IMR-90 (cell line): ENCODE measurements around the gene APOC1. TPM values are rescaled to one million over a fixed set of nuclear protein-coding genes. Genes with fewer than 3 reads are reported as not detected.
A peak's percentile ranks its signal among the peaks of the same experiment; 100 is the strongest.

Experiments used
- ATAC-seq: fragments of 200-7000 bp; cut with Tn5 transposase; 2 replicates; pipeline ENCODE4 v1.9.1; 2020; ENCODE audit warnings: low read depth, mild to moderate bottlenecking, moderate library complexity
- BruUV-seq: library from RNA; stranded (reverse); fragments of 400-500 nt; replicated peaks from 2 replicates; lab custom pipeline; 2021; lab: Mats Ljungman, UMichigan
- CTCF ChIA-PET: fragments of 300-600 bp; formaldehyde crosslinking; extraction: SDS; loops from one replicate; lab custom pipeline; 2021; ENCODE audit warnings: antibody characterized with exemption; lab: Yijun Ruan, JAX
- POLR2A ChIA-PET: fragments of 300-600 bp; sonication (Branson Sonifier 250); formaldehyde crosslinking; loops from one replicate; lab custom pipeline; 2022; ENCODE audit warnings: antibody characterized with exemption; ENCODE audit not compliant: unreplicated experiment; lab: Charles Lee
- DNase-seq: peaks from one replicate; pipeline ENCODE4 v3.0.0; 2013
- H2AFZ ChIP-seq: replicated peaks from 2 replicates; pipeline ENCODE3; 2013; ENCODE audit warnings: low read length, mild to moderate bottlenecking; ENCODE audit not compliant: poor library complexity
- H2AK5ac ChIP-seq: 2 replicates; pipeline ENCODE4 v1.6.1; 2013; ENCODE audit warnings: low read depth, low read length, inconsistent platforms
- H2AK9ac ChIP-seq: replicated peaks from 2 replicates; pipeline ENCODE3; 2013; ENCODE audit warnings: mild to moderate bottlenecking, low read depth, low read length, moderate library complexity; ENCODE audit not compliant: poor library complexity
- H2BK120ac ChIP-seq: 2 replicates; pipeline ENCODE4 v1.6.1; 2013; ENCODE audit warnings: low read depth, low read length, inconsistent platforms
- H2BK15ac ChIP-seq: 3 replicates; pipeline ENCODE4 v1.6.1; 2013; ENCODE audit warnings: low read depth, low read length, inconsistent platforms
- H2BK20ac ChIP-seq: 2 replicates; pipeline ENCODE4 v1.6.1; 2013; ENCODE audit warnings: low read depth, mild to moderate bottlenecking, inconsistent platforms, low read length, moderate library complexity
- H2BK5ac ChIP-seq: 2 replicates; pipeline ENCODE4 v1.6.1; 2013; ENCODE audit warnings: mild to moderate bottlenecking, low read depth, low read length, inconsistent platforms; ENCODE audit not compliant: poor library complexity, severe bottlenecking
- H3K14ac ChIP-seq: replicated peaks from 2 replicates; pipeline ENCODE4 v1.6.1; 2013; ENCODE audit warnings: low read depth, low read length, inconsistent platforms
- H3K18ac ChIP-seq: 2 replicates; pipeline ENCODE4 v1.6.1; 2013; ENCODE audit warnings: low read depth, low read length, control low read depth
- H3K23ac ChIP-seq: 2 replicates; pipeline ENCODE4 v1.6.1; 2013; ENCODE audit warnings: low read depth, low read length, inconsistent platforms
- H3K27ac ChIP-seq: 2 replicates; pipeline ENCODE4 v1.5.1; 2013; ENCODE audit warnings: mild to moderate bottlenecking, control low read depth, low read length; ENCODE audit not compliant: insufficient read depth
- H3K27me3 ChIP-seq: 2 replicates; pipeline ENCODE4 v1.6.1; 2013; ENCODE audit warnings: low read length; ENCODE audit not compliant: control insufficient read depth, insufficient read depth
- H3K36me3 ChIP-seq: 2 replicates; pipeline ENCODE4 v1.6.1; 2013; ENCODE audit warnings: low read length, mixed read lengths; ENCODE audit not compliant: control insufficient read depth, insufficient read depth
- H3K4ac ChIP-seq: 2 replicates; pipeline ENCODE4 v1.6.1; 2013; ENCODE audit warnings: low read depth, low read length, inconsistent platforms
- H3K4me1 ChIP-seq: 2 replicates; pipeline ENCODE4 v1.6.1; 2013; ENCODE audit warnings: low read length, mixed read lengths; ENCODE audit not compliant: control insufficient read depth, insufficient read depth
- H3K4me2 ChIP-seq: 2 replicates; pipeline ENCODE4 v1.6.1; 2013; ENCODE audit warnings: low read depth, mild to moderate bottlenecking, control low read depth, low read length, moderate library complexity
- H3K4me3 ChIP-seq: 2 replicates; pipeline ENCODE4 v1.5.1; 2013; ENCODE audit warnings: low read depth, mild to moderate bottlenecking, control low read depth, low read length, moderate library complexity; ENCODE audit not compliant: insufficient read depth
- H3K56ac ChIP-seq: 2 replicates; pipeline ENCODE4 v1.6.1; 2013; ENCODE audit warnings: low read length, inconsistent platforms; ENCODE audit not compliant: insufficient read depth; ENCODE audit errors: extremely low read depth
- H3K79me1 ChIP-seq, 2 experiments: 2 replicates each; pipeline ENCODE4 v1.6.1; 2013; ENCODE audit warnings: low read length in 2 of 2, inconsistent platforms in 1 of 2, low read depth in 1 of 2
- H3K9ac ChIP-seq: 2 replicates; pipeline ENCODE4 v1.6.1; 2013; ENCODE audit warnings: low read depth, low read length, control low read depth
- H3K9me1 ChIP-seq: 2 replicates; pipeline ENCODE4 v1.6.1; 2013; ENCODE audit warnings: low read length, inconsistent platforms; ENCODE audit not compliant: insufficient read depth
- H3K9me3 ChIP-seq: 2 replicates; pipeline ENCODE4 v1.6.1; 2013; ENCODE audit warnings: low read length; ENCODE audit not compliant: control insufficient read depth, insufficient read depth
- H4K20me1 ChIP-seq: 2 replicates; pipeline ENCODE4 v1.6.1; 2013; ENCODE audit warnings: low read length, inconsistent platforms; ENCODE audit not compliant: insufficient read depth
- H4K5ac ChIP-seq: 2 replicates; pipeline ENCODE4 v1.6.1; 2013; ENCODE audit warnings: mild to moderate bottlenecking, low read depth, low read length, control low read depth
- H4K8ac ChIP-seq, 2 experiments: 2 replicates each; pipeline ENCODE4 v1.6.1; 2013; ENCODE audit warnings: low read depth in 2 of 2, low read length in 2 of 2, control low read depth in 1 of 2, inconsistent platforms in 1 of 2
- H4K91ac ChIP-seq: 2 replicates; pipeline ENCODE4 v1.6.1; 2013; ENCODE audit warnings: low read depth, low read length, inconsistent platforms; ENCODE audit not compliant: insufficient read depth
- BHLHE40 ChIP-seq: fragments of 150-350 bp; IDR thresholded peaks from 2 replicates; pipeline ENCODE4 v1.6.1; 2016; ENCODE audit warnings: mild to moderate bottlenecking, low read depth, low read length
- CEBPB ChIP-seq: IDR thresholded peaks from 2 replicates; pipeline ENCODE4 v1.6.1; 2012; ENCODE audit warnings: low read depth, low read length, improper control_type of control experiment
- CHD1 ChIP-seq: IDR thresholded peaks from 2 replicates; pipeline ENCODE4 v1.6.1; 2012; ENCODE audit warnings: low read depth, low read length, improper control_type of control experiment
- MAFK ChIP-seq: IDR thresholded peaks from 2 replicates; pipeline ENCODE4 v1.6.1; 2012; ENCODE audit warnings: low read depth, low read length, improper control_type of control experiment
- POLR2A ChIP-seq: IDR thresholded peaks from 2 replicates; pipeline ENCODE4 v1.6.1; 2012; ENCODE audit warnings: mild to moderate bottlenecking, low read depth, low read length
- SMC3 ChIP-seq: fragments of 150-350 bp; IDR thresholded peaks from 2 replicates; pipeline ENCODE4 v1.6.1; 2016; ENCODE audit warnings: low read depth, mild to moderate bottlenecking, antibody characterized with exemption, low read length, moderate library complexity
- WGBS, 2 experiments: methylation state at CpG; one replicate each; pipeline versions ENCODE4 v1.1.5 to v1.1.7; 2013; ENCODE audit warnings: missing lambda C conversion rate in 2 of 2; ENCODE audit not compliant: insufficient read length in 1 of 2; ENCODE audit errors: extremely low coverage in 2 of 2; 5-methylcytosine and 5-hydroxymethylcytosine counted together
- dilution Hi-C: fragments of 300-500 bp; cut with HindIII; formaldehyde crosslinking; loops from one replicate; pipeline ENCODE4 v1.14.3; 2018; ENCODE audit warnings: low sequenced_read_pairs; ENCODE audit not compliant: unreplicated experiment
- in situ Hi-C: fragments of 300-500 bp; cut with MboI; formaldehyde crosslinking; loops from 3 replicates; pipeline ENCODE4 v1.14.3; 2019; ENCODE audit warnings: low sequenced_read_pairs, inconsistent platforms, mixed read lengths
- intact Hi-C: fragments of 100-400 bp; cut with micrococcal nuclease; formaldehyde crosslinking; loops from 2 replicates; pipeline ENCODE4 v1.10.0; 2022
- polyA plus RNA-seq, 3 experiments: library from polyadenylated mRNA; depleted of rRNA; stranded (reverse); fragments of >200 nt; gene quantifications; 2 replicates each; pipeline ENCODE4 v1.2.3, GENCODE V29; 2012; ENCODE audit warnings: low replicate concordance in 1 of 3
- total RNA-seq: library from RNA; depleted of rRNA; stranded (reverse); fragments of >200 nt; gene quantifications from 2 replicates; pipeline ENCODE4 v1.2.3, GENCODE V29; 2012
- TF ChIP-seq, protein P1 (sequence below): fragments of 150-350 bp; IDR thresholded peaks from 2 replicates; pipeline ENCODE4 v1.6.1; 2017; ENCODE audit warnings: mild to moderate bottlenecking, antibody characterized with exemption, low read length, low read depth
- TF ChIP-seq, protein P2 (sequence below): conservative IDR thresholded peaks from 2 replicates; pipeline ENCODE4 v1.5.1; 2012; ENCODE audit warnings: mild to moderate bottlenecking, low read depth, low read length, improper control_type of control experiment

Gene APOC1
- total and polyA plus RNA-seq, 2 of the 4 experiments (the other 2 are of a cell fraction): 1.1 TPM; not detected in 1

DNA sequence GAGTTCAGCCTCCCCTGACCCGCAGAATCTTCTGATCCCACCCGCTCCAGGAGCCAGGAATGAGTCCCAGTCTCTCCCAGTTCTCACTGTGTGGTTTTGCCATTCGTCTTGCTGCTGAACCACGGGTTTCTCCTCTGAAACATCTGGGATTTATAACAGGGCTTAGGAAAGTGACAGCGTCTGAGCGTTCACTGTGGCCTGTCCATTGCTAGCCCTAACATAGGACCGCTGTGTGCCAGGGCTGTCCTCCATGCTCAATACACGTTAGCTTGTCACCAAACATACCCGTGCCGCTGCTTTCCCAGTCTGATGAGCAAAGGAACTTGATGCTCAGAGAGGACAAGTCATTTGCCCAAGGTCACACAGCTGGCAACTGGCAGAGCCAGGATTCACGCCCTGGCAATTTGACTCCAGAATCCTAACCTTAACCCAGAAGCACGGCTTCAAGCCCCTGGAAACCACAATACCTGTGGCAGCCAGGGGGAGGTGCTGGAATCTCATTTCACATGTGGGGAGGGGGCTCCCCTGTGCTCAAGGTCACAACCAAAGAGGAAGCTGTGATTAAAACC lies 9.9 kb upstream of the APOC1 start:
- H2AFZ ChIP-seq: no peak overlapping the region
- in situ Hi-C loops: no loop called here
- no peak for DNase-seq
- 71% methylated on average over 10 of the region's 12 CpGs; no CpG with 5 or more reads in 1 of the 2 experiments for WGBS, 2 experiments
- H4K20me1 ChIP-seq: peaks cover 4% of the 10 kb centered on the region; the same call in 1 of the 2 replicates
- H4K91ac ChIP-seq: no peak overlapping the region
- no peaks in the 10 kb centered on the region for H3K9me3 ChIP-seq
- no peak overlapping the region for H3K14ac ChIP-seq
- no peak overlapping the region for H3K27ac ChIP-seq
- no peak overlapping the region for H3K9ac ChIP-seq
- no peak for TF ChIP-seq CEBPB
- TF ChIP-seq, protein P1, sequence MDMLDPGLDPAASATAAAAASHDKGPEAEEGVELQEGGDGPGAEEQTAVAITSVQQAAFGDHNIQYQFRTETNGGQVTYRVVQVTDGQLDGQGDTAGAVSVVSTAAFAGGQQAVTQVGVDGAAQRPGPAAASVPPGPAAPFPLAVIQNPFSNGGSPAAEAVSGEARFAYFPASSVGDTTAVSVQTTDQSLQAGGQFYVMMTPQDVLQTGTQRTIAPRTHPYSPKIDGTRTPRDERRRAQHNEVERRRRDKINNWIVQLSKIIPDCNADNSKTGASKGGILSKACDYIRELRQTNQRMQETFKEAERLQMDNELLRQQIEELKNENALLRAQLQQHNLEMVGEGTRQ: no peak
- TF ChIP-seq, protein P2, sequence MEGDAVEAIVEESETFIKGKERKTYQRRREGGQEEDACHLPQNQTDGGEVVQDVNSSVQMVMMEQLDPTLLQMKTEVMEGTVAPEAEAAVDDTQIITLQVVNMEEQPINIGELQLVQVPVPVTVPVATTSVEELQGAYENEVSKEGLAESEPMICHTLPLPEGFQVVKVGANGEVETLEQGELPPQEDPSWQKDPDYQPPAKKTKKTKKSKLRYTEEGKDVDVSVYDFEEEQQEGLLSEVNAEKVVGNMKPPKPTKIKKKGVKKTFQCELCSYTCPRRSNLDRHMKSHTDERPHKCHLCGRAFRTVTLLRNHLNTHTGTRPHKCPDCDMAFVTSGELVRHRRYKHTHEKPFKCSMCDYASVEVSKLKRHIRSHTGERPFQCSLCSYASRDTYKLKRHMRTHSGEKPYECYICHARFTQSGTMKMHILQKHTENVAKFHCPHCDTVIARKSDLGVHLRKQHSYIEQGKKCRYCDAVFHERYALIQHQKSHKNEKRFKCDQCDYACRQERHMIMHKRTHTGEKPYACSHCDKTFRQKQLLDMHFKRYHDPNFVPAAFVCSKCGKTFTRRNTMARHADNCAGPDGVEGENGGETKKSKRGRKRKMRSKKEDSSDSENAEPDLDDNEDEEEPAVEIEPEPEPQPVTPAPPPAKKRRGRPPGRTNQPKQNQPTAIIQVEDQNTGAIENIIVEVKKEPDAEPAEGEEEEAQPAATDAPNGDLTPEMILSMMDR: no peak
- no peak for TF ChIP-seq POLR2A
- no peak for TF ChIP-seq CHD1
- no peak for TF ChIP-seq BHLHE40
- TF ChIP-seq SMC3: no peak
- TF ChIP-seq MAFK: no peak
- no peaks in the 10 kb centered on the region; a peak in 2 of 4 replicates for H3K79me1 ChIP-seq
- H3K56ac ChIP-seq: no peak overlapping the region
- no peak overlapping the region for H3K23ac ChIP-seq
- H3K18ac ChIP-seq: no peak overlapping the region
- H3K4ac ChIP-seq: no peak overlapping the region
- no TSS peak for BruUV-seq
- no peak overlapping the region for H2BK5ac ChIP-seq
- H3K27me3 ChIP-seq: peaks cover 8% of the 10 kb centered on the region
- no peak overlapping the region for H2AK9ac ChIP-seq
- H4K5ac ChIP-seq: no peak overlapping the region
- no peak overlapping the region for H3K4me2 ChIP-seq
- intact Hi-C loops: no loop called here
- 0 out of 2 replicates have a peak overlapping the region, but pooled peaks have one; percentile 4 for H2AK5ac ChIP-seq
- dilution Hi-C loops: no loop called here
- H2BK15ac ChIP-seq: no peak overlapping the region
- no peak overlapping the region for H4K8ac ChIP-seq
- peaks cover 22% of the 10 kb centered on the region for H3K36me3 ChIP-seq
- no peak overlapping the region for H2BK120ac ChIP-seq
- no peak for ATAC-seq
- peaks cover 3% of the 10 kb centered on the region; the same call in 1 of the 2 replicates for H3K4me1 ChIP-seq
- no peaks in the 10 kb centered on the region for H3K9me1 ChIP-seq
- ChIA-PET CTCF (interaction anchor here (0.8 to 1.6 kb wide), 2 partner anchors 47 to 50 kb away, joined by 3 to 10 read pairs; no protein-coding TSS in a partner anchor), POLR2A (no interaction called here)
- no peak overlapping the region for H3K4me3 ChIP-seq
- H2BK20ac ChIP-seq: no peak overlapping the region
